ENCODE data around the gene IKZF5.

The IKZF5 gene

GRCh38 chr10:123014772-123015171 is 6.2 kb upstream of the IKZF5 start:
- no peak for DNase-seq

- DNase-seq = no peak
These were observed 5.1 kb upstream of the IKZF5 start for GRCh38 chr10:123013456-123014419.

- no peak for DNase-seq
These were observed 3.4 kb upstream of the IKZF5 start for GRCh38 chr10:123011987-123012386.

GRCh38 chr10:123009105-123009820 is 668 bp upstream of the IKZF5 start:
- DNase-seq = no peak

DNA sequence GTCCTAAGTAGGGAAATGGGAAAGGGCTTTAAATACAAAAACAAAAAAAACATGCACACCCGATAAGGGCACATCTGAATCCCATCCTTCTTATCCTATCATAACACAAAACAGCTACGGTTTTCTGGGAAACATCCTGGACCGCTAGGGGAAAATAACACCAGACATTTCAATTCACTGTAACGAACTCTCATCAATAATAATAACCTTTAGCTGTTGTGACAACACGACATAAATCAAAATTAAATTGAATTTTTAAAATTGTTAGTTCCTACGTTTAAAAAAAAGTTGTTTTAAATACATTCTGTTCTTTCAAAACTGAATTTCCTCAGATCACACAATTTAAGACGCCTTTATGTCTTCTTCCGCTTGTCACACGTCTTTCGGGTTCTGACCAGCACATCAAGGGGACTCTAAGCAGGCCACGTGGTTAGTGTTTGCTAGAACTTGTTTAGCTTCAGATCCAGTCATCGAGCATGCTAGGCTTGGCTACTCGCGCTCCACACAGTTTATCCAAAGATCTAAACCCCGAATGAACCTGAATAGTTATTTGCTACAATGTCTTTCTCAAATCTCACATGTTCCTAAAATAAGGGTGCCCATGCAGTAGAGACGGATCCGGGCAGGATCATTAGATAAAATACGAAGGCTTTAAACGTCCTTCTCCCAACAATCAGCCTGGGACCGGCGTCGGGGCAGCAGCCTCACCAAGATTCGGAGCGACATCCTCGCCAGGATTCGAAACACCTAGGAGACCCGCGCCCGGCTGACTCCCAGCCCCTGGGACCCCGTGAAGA is 839 bp downstream of the IKZF5 start:
- DNase-seq = no peak

GRCh38 chr10:123004298-123004697 is 4.3 kb downstream of the IKZF5 start:
- DNase-seq = no peak

- DNase-seq = no peak
These were observed 7.2 kb downstream of the IKZF5 start for GRCh38 chr10:123001370-123001769.

DNA sequence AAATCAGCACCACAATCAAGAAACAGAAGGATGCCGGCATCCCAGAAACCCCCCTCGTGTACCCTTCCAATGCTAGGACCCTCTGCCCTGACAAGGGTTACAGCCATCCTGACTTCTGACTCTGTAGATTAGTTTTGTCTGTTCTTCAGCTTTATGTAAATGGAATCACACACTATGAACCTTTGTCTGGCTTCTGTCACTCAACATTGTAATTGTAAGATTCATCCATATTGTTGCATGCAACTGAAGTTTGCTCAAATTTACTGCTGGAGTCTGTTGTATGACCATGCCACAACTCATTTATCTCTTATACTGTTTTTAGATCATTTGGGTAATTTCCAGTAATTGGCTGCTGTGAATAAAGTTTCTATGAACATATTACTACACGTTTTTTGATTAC is 8.4 kb downstream of the IKZF5 start:
- no peak for DNase-seq

DNA sequence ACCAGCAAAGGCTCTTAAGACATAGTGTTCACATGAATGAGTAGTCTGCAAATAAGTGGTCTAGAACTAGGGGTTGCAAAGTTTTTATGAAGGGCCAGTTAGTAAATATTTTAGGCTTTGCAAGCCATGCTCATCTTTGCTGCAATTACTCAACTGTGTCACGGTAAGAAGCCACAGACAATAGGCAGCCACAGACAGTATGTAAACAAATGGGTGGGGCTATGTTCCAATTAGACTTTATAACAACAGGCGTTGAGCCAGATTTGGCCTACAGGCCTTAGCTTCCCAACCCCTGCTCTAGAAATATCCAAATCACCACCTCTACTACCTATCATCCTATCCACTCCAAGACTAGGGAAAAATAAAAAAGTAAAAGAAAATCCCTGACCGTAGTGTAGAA is 9.2 kb downstream of the IKZF5 start:
- DNase-seq = peak; percentile 6

DNA sequence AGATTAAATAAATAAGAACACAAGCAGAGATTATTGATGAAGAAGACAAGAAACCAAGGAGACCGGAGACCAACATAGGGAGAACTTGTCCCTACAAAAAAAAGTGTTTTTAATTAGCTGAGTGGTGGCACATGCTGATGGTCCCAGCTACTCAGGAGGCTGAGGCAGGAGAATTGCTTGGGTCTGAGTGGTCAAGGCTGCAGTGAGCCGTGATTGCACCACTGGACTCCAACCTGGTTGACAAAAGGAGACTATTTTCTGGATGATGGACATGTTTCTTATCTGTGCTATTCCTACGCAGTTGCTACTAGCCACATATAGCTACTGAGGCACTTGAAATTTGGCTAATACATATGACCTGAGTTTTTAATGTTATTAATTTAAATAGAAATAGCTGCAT is 9.7 kb downstream of the IKZF5 start:
- no peak for DNase-seq

DNA sequence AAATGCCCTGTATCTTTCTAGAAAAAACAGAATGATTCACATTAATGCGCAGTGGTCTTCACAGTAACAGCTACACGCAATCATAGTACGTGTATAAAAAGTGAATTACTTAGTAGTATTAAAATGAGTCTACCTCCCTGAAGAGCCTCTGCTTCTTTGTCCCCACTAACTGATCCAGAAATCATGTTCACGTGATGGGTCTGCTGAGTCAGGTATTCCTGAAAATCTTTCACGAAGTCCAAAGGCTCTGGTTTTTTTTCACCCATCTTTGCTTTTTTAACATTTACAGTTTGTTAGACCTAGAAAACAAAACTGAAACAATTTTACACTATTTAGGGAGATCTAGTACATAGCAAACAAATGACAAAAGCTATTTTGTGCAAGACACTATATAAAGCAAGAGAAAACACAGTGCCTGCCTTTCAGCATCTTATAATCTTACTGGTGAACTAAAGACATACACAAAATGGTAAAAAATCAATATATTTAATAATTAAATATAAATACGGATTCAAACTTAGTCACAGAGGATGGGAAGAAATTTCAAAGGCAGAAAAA is 10.2 kb downstream of the IKZF5 start:
- DNase-seq = no peak

DNA sequence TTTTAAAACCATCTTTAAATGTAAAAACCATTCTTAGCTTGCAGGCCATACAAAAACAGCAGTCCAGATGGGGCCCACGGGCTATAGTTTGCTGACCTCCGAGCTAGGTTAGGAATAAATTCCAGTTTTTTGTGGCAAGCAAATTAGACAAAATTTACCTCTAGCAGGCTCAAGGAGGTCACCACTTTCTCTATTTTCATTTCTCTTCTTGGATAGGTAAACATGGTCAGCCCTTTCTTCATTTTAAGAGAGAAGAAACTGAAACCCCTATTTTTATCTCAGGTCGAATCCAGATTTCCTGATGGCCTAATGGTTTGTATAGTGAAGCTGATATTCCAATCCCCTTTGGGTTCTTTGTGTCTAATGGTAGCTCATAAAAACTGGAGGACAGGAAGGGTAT is 10.7 kb downstream of the IKZF5 start:
- no peak for DNase-seq

- no peak for DNase-seq
These were observed 12.7 kb downstream of the IKZF5 start for GRCh38 chr10:122995936-122996335.

- DNase-seq = no peak
These were observed 14.7 kb downstream of the IKZF5 start for GRCh38 chr10:122993797-122994336.

DNA sequence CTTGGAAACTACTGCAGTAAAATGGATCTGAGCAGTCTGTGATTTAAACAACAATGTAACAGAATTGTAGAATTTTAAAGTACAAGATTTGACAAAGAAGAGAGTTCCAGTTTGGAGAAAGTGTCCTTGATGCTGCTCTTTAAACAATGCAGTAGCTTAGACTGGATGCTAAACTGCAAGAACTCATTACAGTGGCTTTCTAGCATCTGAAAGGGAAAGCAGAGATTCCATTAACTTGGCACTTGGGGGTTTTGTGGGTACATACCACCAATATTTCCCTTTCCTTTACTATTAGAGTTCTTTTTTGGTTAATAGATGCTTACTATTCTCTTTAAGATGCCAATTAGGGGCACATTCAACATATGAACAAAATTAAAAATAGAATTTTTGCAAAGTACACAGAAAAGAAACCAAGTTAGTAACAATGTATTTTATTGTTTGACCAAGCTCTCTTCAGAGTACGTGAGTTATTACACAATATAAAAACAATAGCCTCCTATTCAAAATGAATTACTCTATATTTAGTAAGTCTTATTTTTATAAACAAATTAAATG is 16.5 kb downstream of the IKZF5 start:
- no peak for DNase-seq

- no peak for DNase-seq
These were observed 18.3 kb downstream of the IKZF5 start for GRCh38 chr10:122990278-122990677.

DNA sequence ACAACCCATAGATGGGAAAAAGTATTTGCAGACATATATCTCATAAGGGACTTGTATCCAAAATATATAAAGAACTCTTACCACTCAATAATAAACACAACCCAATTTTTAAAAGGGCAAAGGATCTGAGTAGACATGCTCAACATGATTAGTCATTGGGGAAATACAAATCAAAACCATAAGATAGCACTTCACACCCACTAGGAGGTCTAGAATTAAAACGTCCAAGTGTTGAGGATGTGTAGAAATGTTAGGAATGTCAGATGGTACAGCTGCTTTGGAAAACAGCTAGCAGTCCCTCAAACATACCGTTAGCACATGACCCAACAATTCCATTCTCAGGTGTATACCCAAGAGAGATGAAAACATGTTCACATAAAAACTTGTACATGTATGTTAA is 20.1 kb downstream of the IKZF5 start:
- no peak for DNase-seq

DNA sequence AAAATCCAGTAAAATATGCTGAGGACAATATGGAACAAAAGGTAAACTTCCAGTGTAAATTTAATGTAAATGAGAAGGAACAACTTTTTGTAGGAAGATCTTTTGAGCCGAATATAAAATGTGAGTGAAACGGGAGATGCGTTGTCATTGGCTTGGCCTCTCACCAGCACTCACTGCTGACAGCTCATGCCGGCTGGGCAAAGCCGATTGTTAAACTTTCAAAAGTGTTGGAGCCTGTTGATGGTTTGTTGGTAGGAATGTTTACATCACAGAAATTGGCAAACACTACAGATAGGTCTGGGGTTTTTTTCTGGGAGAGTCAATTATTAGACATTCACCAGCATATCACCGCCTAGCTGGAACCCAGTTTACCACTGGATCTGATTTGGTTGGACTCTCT is 22.3 kb downstream of the IKZF5 start:
- no peak for DNase-seq

DNA sequence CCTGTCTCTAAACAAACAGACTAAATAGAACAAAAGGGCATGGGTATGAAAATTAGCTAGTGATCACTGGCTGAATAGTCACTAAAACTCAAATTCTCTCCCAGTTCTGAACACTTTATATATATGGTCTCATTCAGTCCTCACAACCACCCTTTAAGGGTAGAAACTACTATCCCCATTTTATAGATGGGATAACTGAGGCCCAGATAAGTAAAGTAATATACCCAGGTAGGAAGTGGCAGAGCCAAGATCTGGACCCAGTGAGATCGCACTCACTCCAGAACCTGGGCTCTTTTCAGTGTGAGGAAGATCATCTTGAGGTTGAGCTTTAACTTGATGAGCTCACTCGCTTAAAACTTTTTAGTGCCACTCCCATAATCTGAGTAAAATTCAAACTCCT is 23.9 kb downstream of the IKZF5 start:
- DNase-seq = no peak

- DNase-seq = no peak
These were observed 24.7 kb downstream of the IKZF5 start for GRCh38 chr10:122983898-122984297.

- no peak for DNase-seq
These were observed 27.5 kb downstream of the IKZF5 start for GRCh38 chr10:122981066-122981464.
